GM12878 (cell line): ENCODE data around the gene LGALS1. TPM values are rescaled to one million over a fixed set of nuclear protein-coding genes. Genes with fewer than 3 reads are reported as not detected.

Experiments used
- CEBPZ ChIP-seq: fragments of 150-350 bp; IDR thresholded peaks from 2 replicates; pipeline ENCODE4 v1.6.1; 2016; ENCODE audit warnings: low read depth, low read length
- CHD4 ChIP-seq: fragments of 200-600 bp; sonication (generic); IDR thresholded peaks from 2 replicates; pipeline ENCODE4 v1.6.1; 2016; ENCODE audit warnings: mild to moderate bottlenecking
- CREM ChIP-seq: IDR thresholded peaks from 2 replicates; pipeline ENCODE4 v1.6.1; 2014; ENCODE audit warnings: antibody characterized with exemption, low read depth
- MYB ChIP-seq: fragments of 150-350 bp; IDR thresholded peaks from 2 replicates; pipeline ENCODE4 v1.6.1; 2014; ENCODE audit warnings: mild to moderate bottlenecking, low read depth, low read length, borderline replicate concordance
- NFYA ChIP-seq: IDR thresholded peaks from 2 replicates; pipeline ENCODE4 v1.6.1; 2011; ENCODE audit warnings: low read depth, mild to moderate bottlenecking, low read length, improper control_type of control experiment, borderline replicate concordance
- NFYB ChIP-seq: IDR thresholded peaks from 2 replicates; pipeline ENCODE4 v1.6.1; 2011; ENCODE audit warnings: low read depth, mild to moderate bottlenecking, low read length, improper control_type of control experiment, moderate library complexity; ENCODE audit not compliant: insufficient read depth
- PAX5 ChIP-seq: IDR thresholded peaks from 2 replicates; pipeline ENCODE4 v1.6.1; 2011; ENCODE audit warnings: low read depth, low read length, borderline replicate concordance
- PAX8 ChIP-seq: fragments of 450-650 bp; IDR thresholded peaks from 2 replicates; pipeline ENCODE4 v1.6.1; 2017; ENCODE audit warnings: mild to moderate bottlenecking, moderate library complexity
- RBBP5 ChIP-seq: fragments of 200-600 bp; sonication (generic); conservative IDR thresholded peaks from 2 replicates; pipeline ENCODE4 v1.6.1; 2016
- RCOR1 ChIP-seq: conservative IDR thresholded peaks from 2 replicates; pipeline ENCODE4 v1.6.1; 2012; ENCODE audit warnings: low read depth, low read length, improper control_type of control experiment
- SMAD1 ChIP-seq: fragments of 450-650 bp; IDR thresholded peaks from 2 replicates; pipeline ENCODE4 v1.6.1; 2018; ENCODE audit warnings: mild to moderate bottlenecking, low read depth; ENCODE audit not compliant: partially characterized antibody
- STAT1 ChIP-seq: fragments of 450-650 bp; conservative IDR thresholded peaks from 2 replicates; pipeline ENCODE4 v1.6.1; 2014; ENCODE audit warnings: antibody characterized with exemption, mild to moderate bottlenecking
- TCF7 ChIP-seq: IDR thresholded peaks from 2 replicates; pipeline ENCODE4 v1.6.1; 2014; ENCODE audit warnings: antibody characterized with exemption, borderline replicate concordance
- YY1 ChIP-seq: IDR thresholded peaks from 2 replicates; pipeline ENCODE4 v1.6.1; 2011; ENCODE audit warnings: low read depth, mild to moderate bottlenecking, low read length
- ZNF207 ChIP-seq: fragments of 450-650 bp; IDR thresholded peaks from 2 replicates; pipeline ENCODE4 v1.6.1; 2014; ENCODE audit warnings: antibody characterized with exemption, mild to moderate bottlenecking, borderline replicate concordance
- ZNF217 ChIP-seq: fragments of 450-650 bp; IDR thresholded peaks from 2 replicates; pipeline ENCODE4 v1.6.1; 2017; ENCODE audit warnings: antibody characterized with exemption, mild to moderate bottlenecking
- ZNF622 ChIP-seq: fragments of 450-650 bp; IDR thresholded peaks from 2 replicates; pipeline ENCODE4 v1.6.1; 2017; ENCODE audit warnings: mild to moderate bottlenecking, inconsistent platforms
- ZZZ3 ChIP-seq: IDR thresholded peaks from 2 replicates; pipeline ENCODE4 v1.6.1; 2011; ENCODE audit warnings: low read depth; ENCODE audit not compliant: control insufficient read depth, insufficient read length
- polyA plus RNA-seq, 11 experiments: library from polyadenylated mRNA; depleted of rRNA in 4 of 11; unstranded in 6 of 11; stranded (reverse) in 5 of 11; fragments of >200 nt; fragmentation: Nextera tagmentation in 4 of 11; fragmentation: Illumina TruSeq in 1 of 11; extraction: Ambion mirVana in 4 of 11; extraction: Trizol in 1 of 11; gene quantifications; 1 replicate in 1 of 11; 2 replicates in 10 of 11; pipeline versions ENCODE4 v1.2.1 to v1.2.3, GENCODE V29; 2011 to 2016; ENCODE audit warnings: inconsistent platforms in 2 of 11, missing spikeins in 2 of 11, low read depth in 1 of 11
- total RNA-seq, 4 experiments: library from RNA; depleted of rRNA in 3 of 4; stranded (reverse); fragments of >200 nt in 3 of 4; fragmentation: Illumina TruSeq in 1 of 4; extraction: Trizol in 1 of 4; gene quantifications; 2 replicates each; pipeline versions ENCODE4 v1.2.1 to v1.2.3, GENCODE V29; 2013 to 2021
- TF ChIP-seq, protein P1 (sequence below): fragments of 450-650 bp; IDR thresholded peaks from 2 replicates; pipeline ENCODE4 v1.6.1; 2017; ENCODE audit warnings: low read depth, mild to moderate bottlenecking, moderate library complexity
- TF ChIP-seq, protein P2 (sequence below): fragments of 450-650 bp; IDR thresholded peaks from 2 replicates; pipeline ENCODE4 v1.6.1; 2018; ENCODE audit warnings: mild to moderate bottlenecking, low read depth, moderate library complexity; ENCODE audit not compliant: partially characterized antibody
- TF ChIP-seq, protein P3 (sequence below): IDR thresholded peaks from 2 replicates; pipeline ENCODE4 v1.6.1; 2011; ENCODE audit warnings: mild to moderate bottlenecking, low read depth, low read length, moderate library complexity; ENCODE audit not compliant: insufficient replicate concordance

Gene LGALS1
- total and polyA plus RNA-seq, 10 of the 15 experiments (the other 5 are each of a cell fraction or from before 2014, with no cell fraction given) = 312 to 1,889 (median 706) TPM

DNA sequence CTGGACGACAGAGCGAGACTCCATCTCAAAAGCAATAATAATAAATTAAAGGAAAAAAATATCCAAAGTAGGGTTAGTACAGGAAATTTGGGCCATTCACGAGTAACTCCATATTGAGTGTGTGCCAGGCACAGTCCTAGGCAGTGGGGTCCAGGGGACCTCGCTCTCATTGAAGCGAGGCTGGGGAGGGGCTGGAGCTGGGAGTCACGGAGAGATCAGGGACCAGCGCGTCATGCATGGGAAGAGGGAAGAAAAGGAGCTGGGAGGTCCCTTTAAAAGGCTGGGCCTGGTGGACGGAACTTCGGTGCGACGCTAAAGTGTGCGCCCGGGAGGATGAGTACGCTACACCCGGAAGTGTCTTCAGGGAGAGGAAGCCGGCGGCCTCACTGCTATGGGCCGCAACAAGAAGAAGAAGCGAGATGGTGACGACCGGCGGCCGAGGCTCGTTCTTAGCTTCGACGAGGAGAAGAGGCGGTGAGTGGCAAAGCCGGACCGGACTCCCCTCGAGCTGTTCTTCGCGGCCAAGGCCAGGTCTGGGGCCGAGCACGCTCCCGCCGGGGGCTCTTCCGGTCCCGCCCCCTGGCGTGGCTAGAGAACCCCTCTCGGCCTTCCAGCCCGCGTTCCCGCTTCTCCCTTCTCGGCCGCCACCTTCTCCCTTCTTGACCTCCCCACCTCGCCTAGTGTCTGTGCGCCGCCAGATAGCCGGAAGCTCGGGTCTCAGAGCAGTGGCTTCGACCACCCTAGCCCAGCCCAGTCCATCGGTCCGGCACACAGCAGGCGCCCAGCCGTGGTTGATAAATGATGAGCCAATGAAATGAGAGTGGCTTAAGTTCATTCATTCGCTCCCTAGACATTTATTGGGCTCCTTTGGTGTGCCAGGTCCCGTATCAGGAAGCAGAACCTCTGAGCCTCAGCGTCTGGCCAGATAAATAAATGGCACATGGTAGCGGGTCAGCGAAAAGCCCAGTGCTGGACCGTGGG, 10.9 kb downstream of the LGALS1 start, which contains the start of gene NOL12 (continued):
- TF ChIP-seq, protein P1, sequence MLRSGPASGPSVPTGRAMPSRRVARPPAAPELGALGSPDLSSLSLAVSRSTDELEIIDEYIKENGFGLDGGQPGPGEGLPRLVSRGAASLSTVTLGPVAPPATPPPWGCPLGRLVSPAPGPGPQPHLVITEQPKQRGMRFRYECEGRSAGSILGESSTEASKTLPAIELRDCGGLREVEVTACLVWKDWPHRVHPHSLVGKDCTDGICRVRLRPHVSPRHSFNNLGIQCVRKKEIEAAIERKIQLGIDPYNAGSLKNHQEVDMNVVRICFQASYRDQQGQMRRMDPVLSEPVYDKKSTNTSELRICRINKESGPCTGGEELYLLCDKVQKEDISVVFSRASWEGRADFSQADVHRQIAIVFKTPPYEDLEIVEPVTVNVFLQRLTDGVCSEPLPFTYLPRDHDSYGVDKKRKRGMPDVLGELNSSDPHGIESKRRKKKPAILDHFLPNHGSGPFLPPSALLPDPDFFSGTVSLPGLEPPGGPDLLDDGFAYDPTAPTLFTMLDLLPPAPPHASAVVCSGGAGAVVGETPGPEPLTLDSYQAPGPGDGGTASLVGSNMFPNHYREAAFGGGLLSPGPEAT = peak; percentile 99
- no peak for TF ChIP-seq CHD4
- peak; percentile 74; the same call in 1 of the 2 replicates for TF ChIP-seq CREM
- no peak for TF ChIP-seq NFYA
- no peak for TF ChIP-seq SMAD1
- no peak for TF ChIP-seq ZNF217
- TF ChIP-seq PAX8 = no peak
- TF ChIP-seq ZNF622 = no peak
- TF ChIP-seq, protein P2, sequence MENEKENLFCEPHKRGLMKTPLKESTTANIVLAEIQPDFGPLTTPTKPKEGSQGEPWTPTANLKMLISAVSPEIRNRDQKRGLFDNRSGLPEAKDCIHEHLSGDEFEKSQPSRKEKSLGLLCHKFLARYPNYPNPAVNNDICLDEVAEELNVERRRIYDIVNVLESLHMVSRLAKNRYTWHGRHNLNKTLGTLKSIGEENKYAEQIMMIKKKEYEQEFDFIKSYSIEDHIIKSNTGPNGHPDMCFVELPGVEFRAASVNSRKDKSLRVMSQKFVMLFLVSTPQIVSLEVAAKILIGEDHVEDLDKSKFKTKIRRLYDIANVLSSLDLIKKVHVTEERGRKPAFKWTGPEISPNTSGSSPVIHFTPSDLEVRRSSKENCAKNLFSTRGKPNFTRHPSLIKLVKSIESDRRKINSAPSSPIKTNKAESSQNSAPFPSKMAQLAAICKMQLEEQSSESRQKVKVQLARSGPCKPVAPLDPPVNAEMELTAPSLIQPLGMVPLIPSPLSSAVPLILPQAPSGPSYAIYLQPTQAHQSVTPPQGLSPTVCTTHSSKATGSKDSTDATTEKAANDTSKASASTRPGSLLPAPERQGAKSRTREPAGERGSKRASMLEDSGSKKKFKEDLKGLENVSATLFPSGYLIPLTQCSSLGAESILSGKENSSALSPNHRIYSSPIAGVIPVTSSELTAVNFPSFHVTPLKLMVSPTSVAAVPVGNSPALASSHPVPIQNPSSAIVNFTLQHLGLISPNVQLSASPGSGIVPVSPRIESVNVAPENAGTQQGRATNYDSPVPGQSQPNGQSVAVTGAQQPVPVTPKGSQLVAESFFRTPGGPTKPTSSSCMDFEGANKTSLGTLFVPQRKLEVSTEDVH = peak; percentile 92
- TF ChIP-seq RBBP5 = no peak
- TF ChIP-seq CEBPZ = no peak
- TF ChIP-seq ZZZ3 = peak; percentile 53
- TF ChIP-seq MYB = no peak
- no peak for TF ChIP-seq TCF7
- peak; percentile 81 for TF ChIP-seq PAX5
- TF ChIP-seq STAT1 = 0 out of 2 replicates have a peak, but pooled peaks have one; percentile 70
- TF ChIP-seq YY1 = peak; percentile 83
- TF ChIP-seq, protein P3, sequence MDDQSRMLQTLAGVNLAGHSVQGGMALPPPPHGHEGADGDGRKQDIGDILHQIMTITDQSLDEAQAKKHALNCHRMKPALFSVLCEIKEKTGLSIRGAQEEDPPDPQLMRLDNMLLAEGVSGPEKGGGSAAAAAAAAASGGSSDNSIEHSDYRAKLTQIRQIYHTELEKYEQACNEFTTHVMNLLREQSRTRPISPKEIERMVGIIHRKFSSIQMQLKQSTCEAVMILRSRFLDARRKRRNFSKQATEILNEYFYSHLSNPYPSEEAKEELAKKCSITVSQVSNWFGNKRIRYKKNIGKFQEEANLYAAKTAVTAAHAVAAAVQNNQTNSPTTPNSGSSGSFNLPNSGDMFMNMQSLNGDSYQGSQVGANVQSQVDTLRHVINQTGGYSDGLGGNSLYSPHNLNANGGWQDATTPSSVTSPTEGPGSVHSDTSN = no peak
- TF ChIP-seq NFYB = peak; percentile 65; the same call in 1 of the 2 replicates
- no peak for TF ChIP-seq RCOR1
- TF ChIP-seq ZNF207 = peak; percentile 95
